Neural cell (in vitro differentiated cells): Measurements from ENCODE around the gene EPB41L5.

Experiments
- EP300 ChIP-seq: fragments of 450-650 bp; conservative IDR thresholded peaks from 2 replicates; pipeline ENCODE4 v1.6.1; 2014; ENCODE audit warnings: antibody characterized with exemption, mild to moderate bottlenecking, moderate library complexity; ENCODE audit not compliant: poor library complexity, severe bottlenecking
- EZH2 ChIP-seq: fragments of 200-600, 300-800 bp; shearing (Covaris generic), sonication (generic); IDR thresholded peaks from 2 replicates; pipeline ENCODE4 v1.6.1; 2014; ENCODE audit warnings: antibody characterized with exemption, low read length, borderline replicate concordance, mild to moderate bottlenecking; ENCODE audit not compliant: insufficient read depth, poor library complexity, severe bottlenecking
- RAD21 ChIP-seq: fragments of 450-650 bp; conservative IDR thresholded peaks from 2 replicates; pipeline ENCODE4 v1.6.1; 2014; ENCODE audit warnings: antibody characterized with exemption, mild to moderate bottlenecking, moderate library complexity
- TF ChIP-seq, protein P1 (sequence below): fragments of 450-650 bp; IDR thresholded peaks from 2 replicates; pipeline ENCODE4 v1.5.1; 2014; ENCODE audit warnings: antibody characterized with exemption, mild to moderate bottlenecking, moderate library complexity; ENCODE audit not compliant: poor library complexity, severe bottlenecking
- TF ChIP-seq, protein P2 (sequence below): IDR thresholded peaks from 2 replicates; pipeline ENCODE4 v1.6.1; 2012; ENCODE audit warnings: borderline replicate concordance

DNA sequence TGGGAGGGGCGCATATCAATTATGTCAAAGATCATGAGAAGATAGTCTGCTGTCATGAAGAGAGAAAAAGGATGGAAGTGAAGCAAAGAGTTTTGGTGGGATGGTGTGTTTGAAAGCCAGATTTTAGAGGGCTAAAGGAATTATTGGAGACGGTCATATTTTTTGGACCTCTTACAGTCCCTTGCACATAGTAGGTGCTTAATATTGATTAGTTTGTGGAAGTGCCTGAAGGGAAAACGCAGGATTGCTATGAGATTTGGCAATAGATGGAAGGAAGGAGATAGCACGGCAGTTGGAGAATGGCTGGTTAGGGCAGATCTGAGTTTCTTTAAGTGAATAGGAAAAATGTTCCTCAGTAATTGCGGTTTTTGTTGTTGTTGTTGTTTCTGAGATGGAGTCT, 15.9 kb downstream of the EPB41L5 start:
- no peak for TF ChIP-seq EP300
- TF ChIP-seq, protein P1, sequence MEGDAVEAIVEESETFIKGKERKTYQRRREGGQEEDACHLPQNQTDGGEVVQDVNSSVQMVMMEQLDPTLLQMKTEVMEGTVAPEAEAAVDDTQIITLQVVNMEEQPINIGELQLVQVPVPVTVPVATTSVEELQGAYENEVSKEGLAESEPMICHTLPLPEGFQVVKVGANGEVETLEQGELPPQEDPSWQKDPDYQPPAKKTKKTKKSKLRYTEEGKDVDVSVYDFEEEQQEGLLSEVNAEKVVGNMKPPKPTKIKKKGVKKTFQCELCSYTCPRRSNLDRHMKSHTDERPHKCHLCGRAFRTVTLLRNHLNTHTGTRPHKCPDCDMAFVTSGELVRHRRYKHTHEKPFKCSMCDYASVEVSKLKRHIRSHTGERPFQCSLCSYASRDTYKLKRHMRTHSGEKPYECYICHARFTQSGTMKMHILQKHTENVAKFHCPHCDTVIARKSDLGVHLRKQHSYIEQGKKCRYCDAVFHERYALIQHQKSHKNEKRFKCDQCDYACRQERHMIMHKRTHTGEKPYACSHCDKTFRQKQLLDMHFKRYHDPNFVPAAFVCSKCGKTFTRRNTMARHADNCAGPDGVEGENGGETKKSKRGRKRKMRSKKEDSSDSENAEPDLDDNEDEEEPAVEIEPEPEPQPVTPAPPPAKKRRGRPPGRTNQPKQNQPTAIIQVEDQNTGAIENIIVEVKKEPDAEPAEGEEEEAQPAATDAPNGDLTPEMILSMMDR = no peak
- TF ChIP-seq RAD21 = no peak
- no peak for TF ChIP-seq EZH2
- TF ChIP-seq, protein P2, sequence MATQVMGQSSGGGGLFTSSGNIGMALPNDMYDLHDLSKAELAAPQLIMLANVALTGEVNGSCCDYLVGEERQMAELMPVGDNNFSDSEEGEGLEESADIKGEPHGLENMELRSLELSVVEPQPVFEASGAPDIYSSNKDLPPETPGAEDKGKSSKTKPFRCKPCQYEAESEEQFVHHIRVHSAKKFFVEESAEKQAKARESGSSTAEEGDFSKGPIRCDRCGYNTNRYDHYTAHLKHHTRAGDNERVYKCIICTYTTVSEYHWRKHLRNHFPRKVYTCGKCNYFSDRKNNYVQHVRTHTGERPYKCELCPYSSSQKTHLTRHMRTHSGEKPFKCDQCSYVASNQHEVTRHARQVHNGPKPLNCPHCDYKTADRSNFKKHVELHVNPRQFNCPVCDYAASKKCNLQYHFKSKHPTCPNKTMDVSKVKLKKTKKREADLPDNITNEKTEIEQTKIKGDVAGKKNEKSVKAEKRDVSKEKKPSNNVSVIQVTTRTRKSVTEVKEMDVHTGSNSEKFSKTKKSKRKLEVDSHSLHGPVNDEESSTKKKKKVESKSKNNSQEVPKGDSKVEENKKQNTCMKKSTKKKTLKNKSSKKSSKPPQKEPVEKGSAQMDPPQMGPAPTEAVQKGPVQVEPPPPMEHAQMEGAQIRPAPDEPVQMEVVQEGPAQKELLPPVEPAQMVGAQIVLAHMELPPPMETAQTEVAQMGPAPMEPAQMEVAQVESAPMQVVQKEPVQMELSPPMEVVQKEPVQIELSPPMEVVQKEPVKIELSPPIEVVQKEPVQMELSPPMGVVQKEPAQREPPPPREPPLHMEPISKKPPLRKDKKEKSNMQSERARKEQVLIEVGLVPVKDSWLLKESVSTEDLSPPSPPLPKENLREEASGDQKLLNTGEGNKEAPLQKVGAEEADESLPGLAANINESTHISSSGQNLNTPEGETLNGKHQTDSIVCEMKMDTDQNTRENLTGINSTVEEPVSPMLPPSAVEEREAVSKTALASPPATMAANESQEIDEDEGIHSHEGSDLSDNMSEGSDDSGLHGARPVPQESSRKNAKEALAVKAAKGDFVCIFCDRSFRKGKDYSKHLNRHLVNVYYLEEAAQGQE = no peak
